Measurements from ENCODE around the gene DPYSL5. TPM values are rescaled to one million over a fixed set of nuclear protein-coding genes. Genes with fewer than 3 reads are reported as not detected.

DPYSL5 gene
- total RNA-seq, 1 donor from 2014 or later, result not detected

GRCh38 chr2:26932974-26933373, 85.0 kb downstream of the DPYSL5 start:
- intact Hi-C loops (cut with DNase I), result no loop called here
- Histone ChIP-seq H3K4me3 (no peak overlapping the region), H3K27ac (no peak overlapping the region), H3K27me3 (no peaks in the 10 kb centered on the region), H3K9me3 (no peaks in the 10 kb centered on the region), H3K4me1 (no peaks in the 10 kb centered on the region), H3K36me3 (no peaks in the 10 kb centered on the region)
- no peak for TF ChIP-seq CTCF (IDR thresholded peaks at IDR 0.05)
- no peak for DNase-seq (ENCODE audit: low spot score in 2 of 2)

- no peaks in the 10 kb centered on the region for H3K27me3 ChIP-seq
- no peak overlapping the region for H3K27ac ChIP-seq
- H3K4me3 ChIP-seq, result no peak overlapping the region
- DNase-seq (ENCODE audit: low spot score in 2 of 2), result no peak
- intact Hi-C loops (cut with DNase I), result no loop called here
- H3K4me1 ChIP-seq, result no peaks in the 10 kb centered on the region
- TF ChIP-seq CTCF (IDR thresholded peaks at IDR 0.05), result no peak
- no peaks in the 10 kb centered on the region for H3K36me3 ChIP-seq
- H3K9me3 ChIP-seq, result no peaks in the 10 kb centered on the region
Observed at GRCh38 chr2:26933431-26934334, 85.8 kb downstream of the DPYSL5 start.

GRCh38 chr2:26934335-26934724, 86.4 kb downstream of the DPYSL5 start:
- H3K9me3 ChIP-seq, result no peaks in the 10 kb centered on the region
- intact Hi-C loops (cut with DNase I), result no loop called here
- H3K4me1 ChIP-seq, result no peaks in the 10 kb centered on the region
- H3K36me3 ChIP-seq, result no peaks in the 10 kb centered on the region
- no peaks in the 10 kb centered on the region for H3K27me3 ChIP-seq
- no peak overlapping the region for H3K27ac ChIP-seq
- no peak overlapping the region for H3K4me3 ChIP-seq
- TF ChIP-seq CTCF (IDR thresholded peaks at IDR 0.05), result no peak
- no peak for DNase-seq (ENCODE audit: low spot score in 2 of 2)

GRCh38 chr2:26934985-26935384, 87.1 kb downstream of the DPYSL5 start:
- intact Hi-C loops (cut with DNase I), result no loop called here
- DNase-seq (ENCODE audit: low spot score in 2 of 2), result no peak
- TF ChIP-seq CTCF (IDR thresholded peaks at IDR 0.05), result no peak
- Histone ChIP-seq H3K36me3 (no peaks in the 10 kb centered on the region), H3K27me3 (no peaks in the 10 kb centered on the region), H3K27ac (no peak overlapping the region), H3K9me3 (no peaks in the 10 kb centered on the region), H3K4me1 (no peaks in the 10 kb centered on the region), H3K4me3 (no peak overlapping the region)

GRCh38 chr2:26936855-26937254, 88.9 kb downstream of the DPYSL5 start:
- no peaks in the 10 kb centered on the region for H3K27me3 ChIP-seq
- no peaks in the 10 kb centered on the region for H3K4me1 ChIP-seq
- no peak for TF ChIP-seq CTCF (IDR thresholded peaks at IDR 0.05)
- H3K27ac ChIP-seq, result no peak overlapping the region
- no peak overlapping the region for H3K4me3 ChIP-seq
- intact Hi-C loops (cut with DNase I), result no loop called here
- DNase-seq (ENCODE audit: low spot score in 2 of 2), result no peak
- no peaks in the 10 kb centered on the region for H3K36me3 ChIP-seq
- no peaks in the 10 kb centered on the region for H3K9me3 ChIP-seq
